ENCODE data around the gene ZDHHC14. TPM values are rescaled to one million over a fixed set of nuclear protein-coding genes. Genes with fewer than 3 reads are reported as not detected.

ZDHHC14 gene
- total RNA-seq, 1 donor from 2014 or later: 26.1 TPM

DNA sequence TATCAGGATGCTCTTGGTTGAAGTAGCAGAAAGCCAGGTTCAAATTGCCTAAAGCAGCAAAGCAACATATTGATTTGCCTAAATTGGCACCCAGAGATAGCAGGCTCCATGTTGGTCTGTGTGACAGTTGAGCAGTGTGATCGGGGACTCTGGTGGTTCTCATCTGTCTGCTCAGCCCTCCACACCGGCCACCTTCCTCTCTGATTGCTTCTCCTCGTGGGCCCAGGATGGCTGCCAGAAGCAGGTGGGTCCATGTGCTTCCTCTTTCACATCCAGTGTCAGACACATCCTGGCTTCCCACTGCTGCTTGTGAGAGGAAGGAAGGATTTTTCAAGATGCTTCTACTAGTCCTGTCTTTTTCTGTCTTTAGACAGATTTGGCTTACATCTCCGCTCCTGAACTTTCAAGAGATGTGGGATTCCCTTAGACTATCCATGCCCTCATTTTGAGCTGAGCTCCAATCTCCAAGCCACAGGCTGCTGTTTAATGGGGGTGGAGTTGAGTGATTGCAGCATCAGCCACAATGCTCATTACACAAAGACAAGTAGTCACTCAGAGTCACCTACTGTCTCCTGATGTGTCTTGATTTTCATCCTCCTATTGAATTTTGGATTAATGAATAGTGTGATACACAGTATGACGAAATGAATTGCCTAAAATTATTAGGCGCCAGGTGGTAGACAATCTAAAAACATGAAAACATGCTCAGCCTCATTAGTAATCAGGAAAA, 122.2 kb downstream of the ZDHHC14 start:
- intact Hi-C loops (cut with DNase I): loop anchor here (10.0 kb wide), 1 partner anchor 62 kb away; no protein-coding TSS in a partner anchor
- no peak for DNase-seq (ENCODE audit: low spot score)

DNA sequence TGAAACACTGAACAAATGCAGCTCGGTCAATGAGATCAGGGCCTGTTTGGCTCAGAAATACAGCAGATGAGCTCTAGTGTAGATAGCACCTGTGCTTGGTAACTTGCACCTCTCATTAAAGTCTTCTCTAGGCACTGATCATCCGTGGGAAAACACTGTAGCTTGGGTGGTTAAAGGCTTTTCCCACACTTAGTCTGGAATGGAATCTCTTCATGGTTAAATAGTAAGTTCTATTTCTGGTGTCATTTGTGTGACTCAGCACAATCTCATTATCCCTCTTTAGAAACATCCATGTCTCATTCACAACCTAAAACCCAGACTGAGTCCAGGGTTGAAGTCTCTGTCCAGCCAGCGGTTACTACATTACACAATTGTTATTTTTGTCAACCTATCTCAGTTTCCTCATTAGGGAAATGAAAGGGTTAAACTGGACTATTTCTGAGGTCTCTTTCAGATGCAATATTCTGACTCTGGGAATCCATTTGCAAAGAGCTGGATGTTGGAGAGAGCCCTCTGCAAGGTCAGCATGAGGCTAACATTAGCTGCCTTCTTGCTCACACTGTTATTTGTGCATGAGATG, 125.0 kb downstream of the ZDHHC14 start:
- DNase-seq (ENCODE audit: low spot score): no peak
- intact Hi-C loops (cut with DNase I): loop anchor here (10.0 kb wide), 1 partner anchor 59 kb away; no protein-coding TSS in a partner anchor

DNA sequence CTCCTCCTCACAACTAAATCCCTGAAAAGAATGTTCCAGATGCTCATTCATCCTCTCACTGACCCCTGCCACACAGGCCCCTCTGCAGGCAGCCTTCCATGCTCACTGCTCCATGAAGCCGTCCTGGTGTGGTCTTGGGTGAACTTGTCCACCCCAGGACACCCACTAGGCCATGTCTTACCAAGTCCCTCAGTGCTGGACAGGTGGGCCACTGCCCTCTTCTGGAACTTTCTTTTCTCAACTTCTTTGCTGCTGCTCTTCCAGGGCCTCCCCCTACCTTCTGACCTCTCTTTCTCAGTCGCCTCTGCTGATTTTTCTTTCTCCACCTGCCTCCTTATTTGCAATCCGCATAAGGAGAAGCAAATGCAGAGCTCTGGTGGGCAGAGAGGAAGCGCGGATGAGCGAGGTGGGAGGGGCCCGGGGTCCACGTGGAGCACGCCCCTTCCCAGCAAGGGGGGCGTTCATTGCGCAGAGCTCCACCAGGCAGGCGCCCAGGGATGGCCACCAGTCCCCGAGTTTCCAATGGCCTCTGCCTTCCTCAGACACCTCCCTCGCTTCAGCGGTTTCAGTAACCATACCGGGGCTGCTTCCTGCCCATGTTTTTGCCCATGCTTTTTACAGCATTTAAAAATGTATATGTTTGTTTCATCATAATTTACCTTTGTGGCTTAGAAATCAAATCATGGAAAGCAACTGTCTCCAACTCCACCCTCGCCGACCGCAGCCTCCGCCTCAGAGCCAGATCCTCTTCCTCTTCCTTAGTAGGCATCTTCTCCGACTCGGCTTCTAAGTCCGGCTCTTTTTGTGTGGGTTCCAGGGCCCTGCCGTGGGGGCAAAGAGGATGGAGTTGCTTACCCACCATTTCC, 129.6 kb downstream of the ZDHHC14 start:
- intact Hi-C loops (cut with DNase I): no loop called here
- no peak for DNase-seq (ENCODE audit: low spot score)

DNA sequence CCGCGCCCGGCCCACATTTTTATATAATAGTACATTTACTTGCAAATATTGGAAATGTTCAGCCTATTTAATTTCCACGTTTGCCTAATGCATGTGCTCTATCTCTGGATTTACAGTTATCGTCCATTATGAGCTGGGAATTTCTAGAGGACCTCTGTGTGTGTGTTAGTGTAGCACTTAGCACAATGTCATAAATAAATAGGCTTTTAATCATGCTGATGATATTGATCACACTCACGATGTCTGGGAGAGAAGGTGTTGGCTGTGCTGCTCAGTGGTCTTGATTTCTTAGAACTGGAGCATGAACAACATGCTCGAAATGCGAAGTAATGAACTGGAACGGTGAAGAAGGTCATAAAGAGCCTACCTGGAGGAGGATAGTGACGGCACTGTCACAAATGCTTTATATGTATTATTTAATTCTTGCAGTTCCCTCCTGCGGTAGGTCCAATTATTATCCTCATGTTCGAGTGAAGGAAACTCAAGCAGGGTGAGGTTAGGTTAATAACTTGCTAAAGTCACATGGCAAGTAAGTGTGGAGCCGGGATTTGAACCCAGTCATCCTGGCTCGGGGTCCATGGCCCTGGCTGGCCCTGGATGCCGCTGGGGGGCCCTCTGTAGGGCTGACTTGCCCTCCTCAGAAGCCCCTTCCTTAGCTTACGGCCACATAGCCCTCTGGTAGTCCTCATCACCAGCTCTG, 130.8 kb downstream of the ZDHHC14 start:
- intact Hi-C loops (cut with DNase I): no loop called here
- DNase-seq (ENCODE audit: low spot score): no peak

DNA sequence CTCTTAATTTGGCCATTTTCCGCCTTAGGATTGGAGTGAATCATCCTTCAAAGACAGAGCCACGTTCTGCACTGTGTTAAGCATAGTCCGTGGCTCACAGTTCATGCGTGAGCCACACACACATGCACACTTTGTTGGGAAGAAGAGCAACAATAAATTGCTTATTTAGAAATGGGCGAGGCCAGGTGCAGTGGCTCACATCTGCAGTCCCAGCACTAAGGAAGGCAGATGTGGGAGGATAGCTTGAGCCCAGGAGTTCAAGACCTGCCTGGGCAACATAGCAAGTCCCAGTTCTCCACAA, 131.3 kb downstream of the ZDHHC14 start:
- intact Hi-C loops (cut with DNase I): no loop called here
- DNase-seq (ENCODE audit: low spot score): no peak

DNA sequence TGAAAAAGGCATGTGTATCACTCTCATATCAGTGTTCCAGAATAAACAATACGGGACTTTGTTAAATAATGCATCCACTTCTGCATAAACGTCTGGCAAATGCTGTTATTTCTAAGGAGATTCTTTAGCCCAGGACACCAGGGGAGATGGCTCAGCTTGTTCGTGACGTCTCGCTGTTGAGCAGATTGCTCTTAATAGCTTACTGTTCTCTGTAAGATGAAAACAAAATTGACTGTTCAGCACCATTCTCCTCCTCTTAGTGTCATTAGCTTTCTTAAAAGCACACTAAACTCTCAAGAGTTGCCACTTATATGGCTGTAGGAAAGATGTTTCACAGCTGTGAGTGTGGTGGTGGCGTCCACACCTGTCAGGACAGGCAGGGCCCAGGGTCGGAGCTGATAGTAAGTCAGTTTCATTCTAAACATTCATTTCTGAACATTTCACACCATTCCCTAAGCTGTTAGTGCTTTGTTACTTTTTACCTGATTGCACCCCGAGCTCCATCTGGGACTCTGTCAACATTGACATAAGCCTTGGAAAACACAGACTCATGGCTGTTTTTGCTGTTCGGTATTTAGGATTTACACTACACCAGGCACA, 132.1 kb downstream of the ZDHHC14 start:
- intact Hi-C loops (cut with DNase I): no loop called here
- DNase-seq (ENCODE audit: low spot score): no peak

DNA sequence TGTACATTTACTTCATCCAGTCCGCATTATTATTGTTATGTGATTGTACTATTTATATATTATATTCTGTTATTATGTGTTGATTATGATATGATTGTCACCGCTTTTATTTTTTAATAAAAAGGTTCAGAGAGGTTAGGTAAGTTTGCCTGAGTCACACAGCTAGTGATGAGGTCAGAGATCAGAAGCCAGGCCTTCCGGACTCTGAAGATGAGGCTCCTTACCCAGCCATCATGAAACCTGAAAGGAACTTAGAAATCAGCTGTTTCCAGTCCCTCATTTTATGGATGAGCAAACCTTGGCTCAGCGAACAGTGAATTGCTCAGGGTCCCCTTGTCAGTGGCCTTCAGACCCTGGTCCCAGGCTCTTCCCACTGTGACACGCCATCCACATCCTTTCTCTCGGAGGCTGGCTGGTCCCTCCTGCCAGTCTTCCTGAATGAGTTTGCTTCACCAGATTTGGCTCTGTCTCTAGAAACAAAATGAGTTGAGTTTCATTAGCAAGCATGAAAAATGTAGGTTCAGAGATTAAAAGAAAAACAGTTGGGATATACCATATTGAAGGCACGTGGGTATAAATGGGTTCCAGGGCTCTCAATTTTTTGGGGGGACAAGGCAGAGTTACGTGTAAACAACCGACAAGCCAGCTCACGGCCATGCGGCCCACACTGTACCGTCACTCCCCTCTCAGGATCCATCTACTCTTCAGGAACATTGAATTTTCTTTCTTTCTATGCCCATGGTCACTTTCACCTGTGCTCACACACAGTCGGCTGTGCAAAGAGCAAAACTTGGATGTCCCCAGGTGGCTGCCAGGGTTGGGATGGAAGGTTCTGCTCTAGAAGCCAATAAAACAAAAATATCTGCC, 132.9 kb downstream of the ZDHHC14 start:
- DNase-seq (ENCODE audit: low spot score): no peak
- intact Hi-C loops (cut with DNase I): no loop called here

DNA sequence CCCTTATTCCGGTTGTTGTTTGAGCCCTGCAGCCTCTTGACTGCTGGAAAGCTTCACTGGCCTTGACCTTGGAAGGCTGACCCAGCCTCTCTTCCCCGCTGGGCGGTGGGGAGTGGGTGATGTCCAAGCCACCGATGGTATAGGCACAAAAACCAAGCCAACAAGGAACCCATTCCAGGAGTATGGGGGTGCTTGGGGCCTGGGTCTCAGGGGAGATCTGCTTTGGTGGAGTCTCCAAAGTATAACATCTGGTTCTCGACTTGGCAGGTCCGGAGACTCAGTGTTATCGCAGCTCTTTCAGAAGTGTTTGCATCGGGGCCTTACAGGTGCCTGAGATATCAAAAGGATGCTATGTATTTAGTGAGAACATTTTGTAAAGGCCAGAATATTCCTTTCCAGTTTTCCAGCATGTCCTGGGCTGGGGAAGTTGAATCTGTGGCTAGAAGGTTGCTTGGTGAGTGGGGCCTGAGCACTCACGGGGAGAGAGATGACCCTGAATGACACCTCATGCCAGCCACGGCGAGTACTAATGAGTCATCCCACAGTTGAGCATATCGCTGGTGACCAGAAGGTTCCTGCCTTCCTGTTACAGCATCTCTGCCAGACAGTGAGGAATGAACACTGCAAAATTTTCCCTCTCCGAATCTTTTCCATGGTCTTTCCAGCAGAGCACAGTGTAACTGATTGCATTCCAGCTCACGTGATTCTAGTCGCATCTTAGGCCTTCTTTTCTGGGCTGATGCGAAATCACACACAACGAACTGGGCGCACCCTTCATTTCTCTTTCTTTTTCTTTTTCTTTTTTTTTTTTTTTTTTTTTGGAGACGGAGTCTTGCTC, 133.9 kb downstream of the ZDHHC14 start:
- DNase-seq (ENCODE audit: low spot score): no peak
- intact Hi-C loops (cut with DNase I): no loop called here

DNA sequence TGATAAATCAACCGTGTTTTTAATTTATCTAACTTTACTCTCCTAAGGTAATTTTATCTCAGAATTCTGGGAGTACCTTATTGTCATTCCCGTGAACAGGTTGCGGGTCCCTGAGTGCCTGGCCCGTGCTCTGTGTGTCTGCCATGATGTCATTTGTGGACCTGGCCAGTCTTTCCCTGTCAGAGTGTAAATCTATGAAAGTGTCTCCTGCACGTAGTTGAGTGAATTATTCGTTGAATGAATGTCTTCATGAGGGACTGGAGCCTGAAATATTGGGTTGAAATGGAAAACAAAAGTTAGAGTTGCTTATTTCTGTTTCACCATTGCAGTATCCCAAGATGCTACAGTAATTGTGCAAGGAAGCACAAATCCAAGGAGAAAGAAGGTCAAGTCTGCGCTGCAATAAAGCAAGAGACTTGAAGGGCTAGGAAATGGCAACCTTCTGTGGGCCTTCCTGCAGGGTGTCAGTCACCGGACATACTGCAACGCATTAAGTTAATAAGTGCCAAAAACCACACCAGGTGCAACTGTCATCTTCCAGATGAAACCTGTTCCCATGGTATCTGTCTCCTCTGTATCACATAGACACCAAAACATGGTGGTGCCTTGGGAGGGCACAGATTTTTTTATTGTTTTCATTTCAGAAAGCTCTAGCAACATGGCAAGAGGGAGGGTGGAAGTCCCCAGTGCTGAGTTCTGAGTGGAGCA, 135.5 kb downstream of the ZDHHC14 start:
- intact Hi-C loops (cut with DNase I): no loop called here

DNA sequence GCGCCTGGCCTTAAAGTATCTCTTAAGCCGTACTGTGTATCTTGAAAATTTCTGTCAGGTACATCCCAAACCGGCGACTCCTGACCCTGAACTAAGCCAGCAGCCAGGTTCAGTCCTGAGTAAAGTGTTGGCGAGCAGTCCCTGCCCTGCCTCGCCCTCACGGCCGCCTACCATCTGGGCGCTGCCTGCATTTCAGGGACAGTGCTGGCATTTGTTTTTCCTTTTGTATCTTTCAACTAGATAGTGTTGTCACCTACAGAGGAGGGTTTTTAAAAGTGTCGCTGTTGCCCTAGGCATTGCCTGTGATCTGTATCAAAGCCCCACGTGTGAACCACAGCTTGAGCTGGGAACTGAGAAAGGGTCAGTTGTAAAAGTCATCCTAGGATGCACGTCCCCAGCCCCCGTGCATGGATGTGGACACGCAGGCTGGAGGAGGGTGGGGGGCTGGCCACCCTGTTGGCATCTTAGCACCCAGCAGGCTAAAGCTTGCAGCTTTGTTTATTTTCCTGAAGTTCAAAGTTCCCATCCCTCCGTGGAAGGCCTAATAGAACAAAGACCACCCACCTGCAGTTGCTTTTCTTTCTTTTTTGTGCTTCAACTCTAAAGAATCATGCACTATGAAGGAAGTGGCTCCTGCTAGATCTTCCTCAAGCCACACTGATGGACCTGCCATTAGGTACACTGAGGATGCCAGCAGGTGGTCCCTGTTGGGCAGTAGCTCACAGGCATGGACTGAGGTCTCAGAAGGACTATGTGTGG, 136.8 kb downstream of the ZDHHC14 start:
- DNase-seq (ENCODE audit: low spot score): no peak
- intact Hi-C loops (cut with DNase I): no loop called here

More for the DNA sequence above, 135.5 kb downstream of the ZDHHC14 start:
- no peak for DNase-seq (ENCODE audit: low spot score)

DNA sequence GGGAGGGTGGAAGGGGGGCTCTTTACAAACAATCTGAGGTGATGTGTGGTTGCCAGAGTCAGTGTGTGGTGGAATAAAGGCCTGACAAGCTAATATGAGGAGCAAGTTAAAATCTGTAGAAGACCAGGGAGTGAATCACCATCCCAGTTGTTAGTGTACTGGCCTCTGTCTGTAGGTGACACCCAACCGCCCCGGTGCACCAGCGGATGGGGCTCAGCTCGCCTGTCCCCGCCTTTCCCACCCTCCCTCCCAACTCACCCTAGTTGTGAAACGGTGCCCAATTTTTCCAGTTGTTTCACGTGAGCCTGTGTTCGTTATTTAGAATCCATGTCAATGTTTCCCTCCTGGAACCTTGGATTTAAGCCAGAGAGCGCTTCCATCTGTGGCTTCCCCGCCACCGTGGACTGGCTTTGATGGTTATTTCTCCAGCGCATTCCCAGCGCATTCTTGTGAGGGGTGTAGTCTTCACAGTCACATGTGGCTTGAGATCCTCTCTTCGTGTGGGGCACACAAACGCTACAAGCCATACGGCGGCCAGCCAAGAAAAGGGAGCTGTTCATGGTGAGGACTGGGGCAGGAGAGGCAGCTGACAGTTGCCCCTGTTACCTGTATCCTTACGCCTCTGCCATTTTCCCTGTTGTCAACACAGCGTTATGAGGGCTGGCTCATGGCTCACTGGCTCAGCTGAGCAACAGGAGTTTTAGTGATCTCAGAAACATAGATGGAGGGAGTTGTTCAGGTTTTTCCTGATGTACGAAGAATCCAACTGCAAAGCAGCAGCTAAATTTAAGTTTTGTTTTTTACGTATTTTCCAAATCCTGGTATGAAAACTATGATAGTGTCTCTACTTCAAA, 137.6 kb downstream of the ZDHHC14 start:
- DNase-seq (ENCODE audit: low spot score): no peak
- intact Hi-C loops (cut with DNase I): no loop called here

DNA sequence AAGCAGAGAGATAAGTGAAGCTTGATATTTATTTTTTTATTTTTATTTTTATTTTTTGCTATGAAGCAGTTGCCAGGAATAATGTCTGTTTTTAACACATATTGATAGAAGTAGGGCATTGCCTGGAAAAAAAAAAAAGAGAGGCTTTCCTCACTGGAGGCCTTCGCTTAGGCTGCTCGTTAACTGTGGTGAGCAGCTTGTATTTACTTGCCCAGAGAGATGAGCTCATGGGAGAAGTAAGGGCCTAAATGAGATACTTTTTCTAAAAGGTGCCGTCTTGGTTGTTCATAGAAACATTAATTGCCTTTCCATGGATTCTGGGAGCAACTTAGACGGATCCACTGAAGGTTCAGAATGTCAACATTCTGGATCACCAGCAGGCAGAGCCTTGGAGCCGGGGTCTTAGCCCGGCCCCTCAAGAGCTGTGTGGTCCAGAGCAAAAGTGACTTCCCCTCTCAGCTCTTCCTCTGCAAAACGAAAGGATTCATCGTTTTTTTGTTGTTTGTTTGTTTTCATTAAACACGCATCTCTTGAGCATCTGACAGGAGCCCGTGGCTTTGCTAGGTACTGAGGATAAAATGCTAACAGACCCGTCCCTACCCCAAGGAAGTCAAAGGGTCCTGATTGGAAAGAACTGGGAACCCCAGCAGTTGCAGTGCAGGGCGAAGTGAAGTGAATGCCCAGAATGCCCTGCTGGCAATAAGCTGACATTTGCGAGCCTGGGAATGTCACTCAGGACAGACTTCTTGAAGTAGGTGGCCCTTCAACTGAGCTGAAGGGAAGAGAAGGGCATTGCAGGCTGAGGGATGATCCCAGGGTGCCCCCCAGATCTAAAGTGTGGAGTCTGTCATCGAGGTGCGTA, 138.5 kb downstream of the ZDHHC14 start:
- DNase-seq (ENCODE audit: low spot score): no peak
- intact Hi-C loops (cut with DNase I): no loop called here

DNA sequence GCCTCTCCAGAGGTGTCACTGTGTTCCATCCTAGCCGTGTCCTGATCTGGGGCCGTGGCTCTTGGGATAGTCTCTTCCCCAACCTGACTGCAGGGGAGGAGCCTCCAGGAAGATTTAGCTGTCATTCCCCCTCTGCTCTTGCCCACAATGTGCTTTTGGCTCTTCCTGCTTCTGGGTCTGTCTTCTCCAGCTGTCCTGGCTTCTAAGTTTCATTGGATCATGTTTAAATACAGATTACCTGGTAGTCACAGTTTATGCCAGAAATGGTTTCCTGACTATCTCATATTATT, 139.1 kb downstream of the ZDHHC14 start:
- intact Hi-C loops (cut with DNase I): no loop called here
- no peak for DNase-seq (ENCODE audit: low spot score)

DNA sequence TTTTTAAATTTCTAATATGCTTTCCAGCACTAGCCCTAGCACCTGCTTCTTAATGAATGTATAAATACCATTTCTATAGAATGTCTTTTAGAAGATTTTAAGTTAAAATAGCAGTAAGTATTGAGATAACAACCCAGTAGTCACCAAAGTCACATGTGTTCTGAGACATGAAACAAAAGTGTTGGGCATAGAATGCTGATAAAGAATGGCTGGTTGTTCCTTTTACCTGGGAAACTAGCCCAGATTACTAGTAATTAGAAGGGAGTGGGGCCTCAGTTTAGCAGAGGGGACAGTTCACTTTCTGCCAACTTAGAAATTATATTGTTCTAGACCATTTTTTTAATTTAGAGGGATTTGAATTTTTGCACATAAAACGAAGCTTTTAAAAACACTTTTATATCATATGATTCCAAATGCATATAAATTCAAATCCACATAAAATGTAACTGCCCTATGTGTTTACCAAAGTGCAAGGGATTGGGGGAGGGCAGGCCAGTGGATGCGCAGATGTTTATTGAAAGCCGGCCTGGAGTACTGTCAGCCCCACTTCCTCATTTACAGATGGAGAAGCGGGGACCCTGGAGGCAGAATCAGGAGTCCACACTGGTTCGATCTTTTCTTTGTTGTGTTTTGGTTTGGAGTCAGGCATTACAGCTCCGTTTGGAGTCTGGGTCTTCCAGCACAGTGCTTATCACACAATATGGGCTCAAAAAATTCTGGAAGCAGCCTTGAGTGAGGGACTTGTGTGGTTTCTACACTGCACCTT, 139.8 kb downstream of the ZDHHC14 start:
- intact Hi-C loops (cut with DNase I): no loop called here
- no peak for DNase-seq (ENCODE audit: low spot score)

Measured in cardiac septum (tissue), 1 donor.